Measurements from ENCODE around the gene PLXNB1.

Gene PLXNB1

DNA sequence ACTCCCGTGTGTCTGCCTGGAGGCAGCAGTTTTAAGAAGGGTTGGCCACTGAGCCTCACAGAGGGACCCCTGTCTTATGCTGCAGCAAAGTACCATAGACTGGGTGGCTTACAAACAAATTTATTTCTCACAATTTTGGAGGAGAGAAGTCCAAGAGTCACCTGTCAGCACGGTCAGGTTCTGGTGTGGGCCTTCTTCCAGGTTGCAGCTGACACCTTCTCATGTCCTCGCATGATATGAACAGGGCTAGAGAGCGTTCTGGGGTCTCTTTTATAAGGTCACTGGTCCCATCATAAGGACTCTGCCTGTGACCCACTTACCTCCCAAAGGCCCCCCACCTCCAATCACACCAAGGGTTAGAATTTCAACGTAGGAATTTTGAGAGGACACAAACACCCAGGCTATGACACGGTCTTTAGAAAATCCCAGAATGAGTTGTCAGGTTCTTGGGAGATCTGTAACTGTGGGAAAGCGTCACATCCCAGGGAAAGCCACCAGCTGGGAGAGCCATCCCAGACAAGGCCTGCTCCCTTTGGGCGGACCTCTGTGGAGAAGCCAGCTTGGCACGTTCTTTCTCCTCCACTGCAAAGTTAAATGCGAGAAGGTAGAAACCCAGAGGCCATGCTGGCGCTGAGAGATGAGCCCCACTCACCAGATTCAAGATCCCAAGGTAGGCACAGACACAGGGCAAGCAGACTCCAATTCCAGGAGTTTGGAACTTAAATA is 58.1 kb downstream of the PLXNB1 start, which contains the start of gene FBXW12:
Gene FBXW12 (plus strand): TSS at position 569 of the 726 bp plus-strand sequence. CDS start 549 bp downstream, outside the sequence.
- no peak within 1 kb of the TSS for H3K4me3 ChIP-seq (replicated peaks; ENCODE audit: low read depth, low read length)
- no peak for TF ChIP-seq CTCF (IDR thresholded peaks at IDR 0.05; ENCODE audit: low read depth, low read length, missing control alignments)
- no peak for DNase-seq (ENCODE audit: extremely low read depth, low read depth)

DNA sequence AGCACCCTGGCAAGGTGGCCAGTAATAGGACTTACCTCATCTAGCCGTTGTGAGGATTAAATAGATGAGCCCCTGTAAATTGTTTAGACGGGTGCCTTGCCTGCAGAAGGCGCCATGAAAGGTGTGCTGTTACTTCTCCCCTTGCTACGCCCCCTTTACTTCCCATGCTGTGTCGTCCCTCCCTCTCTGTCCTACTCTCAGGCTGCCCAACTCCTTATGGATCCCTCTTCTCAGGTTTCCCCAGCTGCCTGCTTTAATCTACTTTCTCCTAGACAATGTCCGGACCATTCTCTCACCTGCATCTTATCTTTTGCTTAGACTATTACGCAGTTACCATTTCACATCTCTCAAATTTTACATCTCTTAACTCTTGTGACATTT is 59.6 kb downstream of the PLXNB1 start:
- no peak overlapping the region for H3K4me3 ChIP-seq (replicated peaks; ENCODE audit: low read depth, low read length)
- no peak for TF ChIP-seq CTCF (IDR thresholded peaks at IDR 0.05; ENCODE audit: low read depth, low read length, missing control alignments)
- no peak for DNase-seq (ENCODE audit: extremely low read depth, low read depth)

DNA sequence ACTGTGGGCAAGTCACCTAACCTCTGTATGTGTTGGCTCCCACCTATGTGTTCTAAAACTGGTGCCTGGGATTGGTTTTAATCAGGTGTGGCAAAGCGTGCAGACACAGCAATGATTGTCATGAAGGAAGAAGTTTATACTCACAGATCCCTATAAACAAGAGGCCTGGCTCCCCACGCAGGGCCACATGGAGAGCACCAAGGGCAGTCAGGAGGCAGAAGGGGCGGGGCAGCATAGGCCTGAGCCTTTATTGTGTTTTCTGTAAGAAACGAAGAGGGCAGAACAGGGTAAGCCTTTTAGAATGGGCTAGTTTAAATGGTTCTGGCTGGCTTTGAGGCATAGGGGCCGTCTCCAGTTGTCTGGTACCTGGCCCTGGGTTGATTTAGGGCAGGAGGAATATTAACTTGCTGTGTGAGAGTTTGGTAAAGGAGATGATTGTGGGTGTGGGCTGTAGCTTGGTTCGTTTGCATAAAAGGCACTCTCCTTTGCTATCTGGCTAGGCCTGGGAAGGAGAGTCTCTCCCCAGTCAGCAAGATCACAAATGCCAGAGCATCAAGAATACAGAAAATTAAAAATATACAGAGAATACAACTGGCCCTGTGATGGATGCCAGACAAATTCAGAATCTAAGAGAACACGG is 60.1 kb downstream of the PLXNB1 start:
- TF ChIP-seq CTCF (IDR thresholded peaks at IDR 0.05; ENCODE audit: low read depth, low read length, missing control alignments): no peak
- no peak for DNase-seq (ENCODE audit: extremely low read depth, low read depth)

GRCh38 chr3:48367201-48367600 is 62.7 kb downstream of the PLXNB1 start:
- DNase-seq (ENCODE audit: extremely low read depth, low read depth): no peak
- H3K4me3 ChIP-seq (replicated peaks; ENCODE audit: low read depth, low read length): no peak overlapping the region
- no peak for TF ChIP-seq CTCF (IDR thresholded peaks at IDR 0.05; ENCODE audit: low read depth, low read length, missing control alignments)

More for the DNA sequence above, 60.1 kb downstream of the PLXNB1 start:
- no peak overlapping the region for H3K4me3 ChIP-seq (replicated peaks; ENCODE audit: low read depth, low read length)

DNA sequence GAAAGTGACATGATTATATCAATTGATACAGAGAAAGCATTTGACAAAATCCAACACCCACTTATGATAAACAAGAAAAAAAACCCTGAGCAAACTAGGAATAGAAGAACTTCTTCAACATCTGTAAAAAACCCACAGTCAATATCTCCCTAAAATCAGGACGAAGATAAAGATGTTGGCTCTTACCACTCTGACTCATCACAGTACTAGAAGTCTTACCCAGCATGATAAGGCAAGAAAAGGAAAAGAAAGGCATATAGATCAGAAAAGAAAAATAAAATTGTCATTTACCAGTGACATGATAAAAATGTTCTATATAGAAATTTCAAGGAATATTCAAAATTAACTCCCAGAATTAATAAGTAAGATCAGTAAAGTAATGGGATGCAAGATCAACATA is 65.0 kb downstream of the PLXNB1 start:
- DNase-seq (ENCODE audit: extremely low read depth, low read depth): no peak
- no peak for TF ChIP-seq CTCF (IDR thresholded peaks at IDR 0.05; ENCODE audit: low read depth, low read length, missing control alignments)

GRCh38 chr3:48361928-48362327 is 68.0 kb downstream of the PLXNB1 start:
- H3K4me3 ChIP-seq (replicated peaks; ENCODE audit: low read depth, low read length): no peak overlapping the region
- no peak for TF ChIP-seq CTCF (IDR thresholded peaks at IDR 0.05; ENCODE audit: low read depth, low read length, missing control alignments)
- no peak for DNase-seq (ENCODE audit: extremely low read depth, low read depth)

More for the DNA sequence above, 65.0 kb downstream of the PLXNB1 start:
- no peak overlapping the region for H3K4me3 ChIP-seq (replicated peaks; ENCODE audit: low read depth, low read length)
